Thymus (tissue), 11 donors: ENCODE results near the gene OSM. TPM values are rescaled to one million over a fixed set of nuclear protein-coding genes. Genes with fewer than 3 reads are reported as not detected.

ENCODE experiments used
- DNase-seq, 9 donors: peaks; one replicate each; pipeline ENCODE4 v3.0.0-alpha.2; 2013; ENCODE audit warnings: low spot score in 9 of 9, low read depth in 6 of 9, missing footprints in 1 of 9
- H3K27ac ChIP-seq, 2 donors: one replicate each; pipeline ENCODE4 v1.5.1; 2013; ENCODE audit warnings: control low read depth in 1 of 2, low read depth in 1 of 2, low read length in 1 of 2, mild to moderate bottlenecking in 1 of 2, moderate library complexity in 1 of 2
- H3K27me3 ChIP-seq, 2 donors: one replicate each; pipeline ENCODE4 v1.5.1; 2013; ENCODE audit warnings: low read length in 1 of 2; ENCODE audit not compliant: control insufficient read depth in 2 of 2, insufficient read depth in 1 of 2
- H3K36me3 ChIP-seq, 2 donors: one replicate each; pipeline ENCODE4 v1.5.1; 2013; ENCODE audit warnings: low read length in 1 of 2, mild to moderate bottlenecking in 1 of 2, moderate library complexity in 1 of 2; ENCODE audit not compliant: control insufficient read depth in 2 of 2, insufficient read depth in 2 of 2
- H3K4me1 ChIP-seq, 2 donors: one replicate each; pipeline ENCODE4 v1.5.1; 2013; ENCODE audit warnings: low read length in 2 of 2; ENCODE audit not compliant: control insufficient read depth in 2 of 2, insufficient read depth in 2 of 2
- H3K4me3 ChIP-seq, 2 donors: one replicate each; pipeline ENCODE4 v1.5.1; 2013; ENCODE audit warnings: low read length in 2 of 2, control low read depth in 1 of 2, mild to moderate bottlenecking in 1 of 2
- H3K9me3 ChIP-seq, 2 donors: one replicate each; pipeline ENCODE4 v1.5.1; 2013; ENCODE audit warnings: low read length in 1 of 2, mild to moderate bottlenecking in 1 of 2; ENCODE audit not compliant: control insufficient read depth in 2 of 2, insufficient read depth in 1 of 2
- WGBS: extraction: QIAGEN DNeasy Blood & Tissue Kit; methylation state at CpG from one replicate; pipeline ENCODE4 v1.1.7; 2013; 5-methylcytosine and 5-hydroxymethylcytosine counted together
- polyA plus RNA-seq: library from polyadenylated mRNA; stranded (reverse); fragments of 200-250 nt; gene quantifications from one replicate; pipeline ENCODE4 v1.2.3, GENCODE V29; 2013
- total RNA-seq: library from RNA; stranded (reverse); fragments of 120-200 nt; gene quantifications from one replicate; pipeline ENCODE4 v1.2.4, GENCODE V29; 2013
- donor health status: healthy.

The OSM gene
- total and polyA plus RNA-seq, 2 donors: 1.9 to 6.0 TPM

- Histone ChIP-seq H3K9me3 (peaks cover 0 to 7% of the 10 kb centered on the region in 2 donors), H3K4me3 (no peak overlapping the region), H3K27ac (peak overlapping the region; percentile 49 to 80), H3K4me1 (peaks cover 81 to 96% of the 10 kb centered on the region in 2 donors), H3K36me3 (peaks cover 5 to 17% of the 10 kb centered on the region in 2 donors), H3K27me3 (no peaks in the 10 kb centered on the region)
- DNase-seq: peak in 2 of 9 donors; percentile 67 to 83
- 39% methylated on average over 5 of the region's 5 CpGs for WGBS
Measured at GRCh38 chr22:30308518-30309230, 42.0 kb upstream of the OSM start.

GRCh38 chr22:30308093-30308492 lies 41.4 kb upstream of the OSM start:
- Histone ChIP-seq H3K9me3 (peaks cover 0 to 7% of the 10 kb centered on the region in 2 donors), H3K4me1 (peaks cover 82 to 99% of the 10 kb centered on the region in 2 donors), H3K27ac (peak overlapping the region; percentile 49 to 67), H3K36me3 (peaks cover 5 to 22% of the 10 kb centered on the region in 2 donors), H3K27me3 (no peaks in the 10 kb centered on the region), H3K4me3 (no peak overlapping the region)
- WGBS: 78% methylated on average over 2 of the region's 2 CpGs
- DNase-seq: no peak

- Histone ChIP-seq H3K4me3 (peak overlapping the region; percentile 6 to 32), H3K36me3 (peaks cover 5 to 25% of the 10 kb centered on the region in 2 donors), H3K27ac (peak overlapping the region; percentile 95 to 98), H3K27me3 (no peaks in the 10 kb centered on the region), H3K9me3 (peaks cover 0 to 7% of the 10 kb centered on the region in 2 donors), H3K4me1 (peaks cover 82 to 99% of the 10 kb centered on the region in 2 donors)
- WGBS: 58% methylated on average over 4 of the region's 4 CpGs
- DNase-seq: peak in 1 of 9 donors; percentile 41
Measured at GRCh38 chr22:30307041-30307574, 40.5 kb upstream of the OSM start.

GRCh38 chr22:30306627-30307011 lies 40.0 kb upstream of the OSM start:
- no peak for DNase-seq
- Histone ChIP-seq H3K4me3 (peak overlapping the region; percentile 6 to 32), H3K27me3 (no peaks in the 10 kb centered on the region), H3K27ac (peak overlapping the region; percentile 95 to 98), H3K9me3 (peaks cover 0 to 7% of the 10 kb centered on the region in 2 donors), H3K4me1 (peaks cover 87 to 99% of the 10 kb centered on the region in 2 donors), H3K36me3 (peaks cover 5 to 27% of the 10 kb centered on the region in 2 donors)
- 5% methylated on average over 1 of the region's 1 CpG for WGBS

GRCh38 chr22:30305906-30306626 lies 39.4 kb upstream of the OSM start:
- Histone ChIP-seq H3K4me1 (peaks cover 85 to 99% of the 10 kb centered on the region in 2 donors), H3K4me3 (peak overlapping the region; percentile 30 to 32), H3K27ac (peak overlapping the region; percentile 95 to 98), H3K27me3 (no peaks in the 10 kb centered on the region), H3K9me3 (peaks cover 0 to 4% of the 10 kb centered on the region in 2 donors), H3K36me3 (peaks cover 5 to 28% of the 10 kb centered on the region in 2 donors)
- DNase-seq: peak in 6 of 9 donors; percentile 75 to 93 (median 80)
- 20% methylated on average over 3 of the region's 3 CpGs for WGBS

GRCh38 chr22:30305519-30305905 lies 38.9 kb upstream of the OSM start:
- WGBS: 2% methylated on average over 4 of the region's 4 CpGs
- peaks cover 79 to 99% of the 10 kb centered on the region in 2 donors for H3K4me1 ChIP-seq
- peak in 5 of 9 donors; percentile 68 to 89 (median 76) for DNase-seq
- peak overlapping the region; percentile 30 to 32 for H3K4me3 ChIP-seq
- peaks cover 7 to 32% of the 10 kb centered on the region in 2 donors for H3K36me3 ChIP-seq
- no peaks in the 10 kb centered on the region for H3K27me3 ChIP-seq
- H3K9me3 ChIP-seq: peaks cover 0 to 4% of the 10 kb centered on the region in 2 donors
- peak overlapping the region; percentile 95 to 98 for H3K27ac ChIP-seq

- 53% methylated on average over 7 of the region's 7 CpGs for WGBS
- Histone ChIP-seq H3K27ac (peak overlapping the region; percentile 95 to 98), H3K36me3 (peaks cover 10 to 38% of the 10 kb centered on the region in 2 donors), H3K4me3 (no peak overlapping the region), H3K4me1 (peaks cover 71 to 92% of the 10 kb centered on the region in 2 donors), H3K9me3 (peaks cover 0 to 4% of the 10 kb centered on the region in 2 donors), H3K27me3 (no peaks in the 10 kb centered on the region)
- DNase-seq: peak in 1 of 9 donors; percentile 50
Measured at GRCh38 chr22:30304495-30305244, 38.0 kb upstream of the OSM start.

GRCh38 chr22:30302810-30303138 lies 36.1 kb upstream of the OSM start:
- no peak for DNase-seq
- Histone ChIP-seq H3K27ac (peak overlapping the region; percentile 68 to 69), H3K4me3 (no peak overlapping the region), H3K9me3 (peaks cover 0 to 4% of the 10 kb centered on the region in 2 donors), H3K4me1 (peaks cover 64 to 92% of the 10 kb centered on the region in 2 donors), H3K36me3 (peaks cover 20 to 54% of the 10 kb centered on the region in 2 donors), H3K27me3 (no peaks in the 10 kb centered on the region)
- 54% methylated on average over 5 of the region's 5 CpGs for WGBS
